ENCODE results near the gene DSTN.

- TF ChIP-seq CTCF (conservative IDR thresholded peaks at IDR 0.05; ENCODE audit: low read depth, low read length) = no peak
- no peak for TF ChIP-seq MAFK (IDR thresholded peaks at IDR 0.05; ENCODE audit: low read depth, low read length)
- TF ChIP-seq POLR2A (IDR thresholded peaks at IDR 0.05; ENCODE audit: low read depth, low read length) = no peak
- TF ChIP-seq RFX5 (IDR thresholded peaks at IDR 0.05; ENCODE audit: low read depth, low read length) = no peak
- no peak for TF ChIP-seq SMC3 (IDR thresholded peaks at IDR 0.05; ENCODE audit: low read depth, low read length)
- TF ChIP-seq NFE2L2 (IDR thresholded peaks at IDR 0.05; ENCODE audit: low read depth, low read length) = no peak
- no peak for TF ChIP-seq CHD1 (IDR thresholded peaks at IDR 0.05; ENCODE audit: low read depth, low read length)
- no peak for TF ChIP-seq RCOR1 (IDR thresholded peaks at IDR 0.05; ENCODE audit: insufficient replicate concordance, low read length)
- TF ChIP-seq RAD21 (IDR thresholded peaks at IDR 0.05; ENCODE audit: low read length) = no peak
- TF ChIP-seq MXI1 (IDR thresholded peaks at IDR 0.05; ENCODE audit: borderline replicate concordance, low read depth, low read length) = no peak
Measured at GRCh38 chr20:17657079-17657825, 87.4 kb downstream of the DSTN start.
